Measurements from ENCODE around the gene ZDHHC14.

The ZDHHC14 gene

GRCh38 chr6:157642736-157643135 lies 261.7 kb downstream of the ZDHHC14 start:
- Mint-ChIP-seq H3K4me1 (peaks cover 5% of the 10 kb centered on the region), H3K27ac (no peak overlapping the region), H3K27me3 (no peaks in the 10 kb centered on the region)

GRCh38 chr6:157644043-157644810 lies 263.2 kb downstream of the ZDHHC14 start:
- Mint-ChIP-seq H3K4me3 (no peak overlapping the region), H3K4me1 (peaks cover 6% of the 10 kb centered on the region), H3K9me3 (no peaks in the 10 kb centered on the region), H3K27ac (no peak overlapping the region), H3K27me3 (no peaks in the 10 kb centered on the region), H3K36me3 (no peaks in the 10 kb centered on the region)

More at GRCh38 chr6:157642736-157643135, 261.7 kb downstream of the ZDHHC14 start:
- H3K9me3 Mint-ChIP-seq, result no peaks in the 10 kb centered on the region
- H3K4me3 Mint-ChIP-seq, result no peak overlapping the region
- H3K36me3 Mint-ChIP-seq, result no peaks in the 10 kb centered on the region

GRCh38 chr6:157645201-157645795 lies 264.3 kb downstream of the ZDHHC14 start:
- peaks cover 6% of the 10 kb centered on the region for H3K4me1 Mint-ChIP-seq
- H3K4me3 Mint-ChIP-seq, result no peak overlapping the region
- no peaks in the 10 kb centered on the region for H3K36me3 Mint-ChIP-seq
- no peaks in the 10 kb centered on the region for H3K9me3 Mint-ChIP-seq
- H3K27me3 Mint-ChIP-seq, result no peaks in the 10 kb centered on the region
- no peak overlapping the region for H3K27ac Mint-ChIP-seq

GRCh38 chr6:157646012-157646411 lies 265.0 kb downstream of the ZDHHC14 start:
- H3K9me3 Mint-ChIP-seq, result no peaks in the 10 kb centered on the region
- no peak overlapping the region for H3K4me3 Mint-ChIP-seq
- H3K27ac Mint-ChIP-seq, result no peak overlapping the region
- no peaks in the 10 kb centered on the region for H3K27me3 Mint-ChIP-seq
- peaks cover 6% of the 10 kb centered on the region for H3K4me1 Mint-ChIP-seq
- H3K36me3 Mint-ChIP-seq, result no peaks in the 10 kb centered on the region

- no peaks in the 10 kb centered on the region for H3K36me3 Mint-ChIP-seq
- H3K27me3 Mint-ChIP-seq, result no peaks in the 10 kb centered on the region
- H3K4me3 Mint-ChIP-seq, result no peak overlapping the region
- H3K4me1 Mint-ChIP-seq, result peaks cover 6% of the 10 kb centered on the region
- no peak overlapping the region for H3K27ac Mint-ChIP-seq
- no peaks in the 10 kb centered on the region for H3K9me3 Mint-ChIP-seq
Observed at GRCh38 chr6:157647261-157647915, 266.4 kb downstream of the ZDHHC14 start.

- Mint-ChIP-seq H3K36me3 (no peaks in the 10 kb centered on the region), H3K27me3 (no peaks in the 10 kb centered on the region), H3K27ac (no peak overlapping the region), H3K9me3 (no peaks in the 10 kb centered on the region), H3K4me1 (peaks cover 6% of the 10 kb centered on the region), H3K4me3 (no peak overlapping the region)
Observed at GRCh38 chr6:157648561-157648960, 267.6 kb downstream of the ZDHHC14 start.

GRCh38 chr6:157649311-157650260 lies 268.6 kb downstream of the ZDHHC14 start:
- Mint-ChIP-seq H3K4me1 (peaks cover 6% of the 10 kb centered on the region), H3K27ac (no peak overlapping the region), H3K27me3 (no peaks in the 10 kb centered on the region), H3K9me3 (no peaks in the 10 kb centered on the region), H3K4me3 (no peak overlapping the region), H3K36me3 (no peaks in the 10 kb centered on the region)

GRCh38 chr6:157650261-157650640 lies 269.3 kb downstream of the ZDHHC14 start:
- Mint-ChIP-seq H3K9me3 (no peaks in the 10 kb centered on the region), H3K4me1 (peaks cover 6% of the 10 kb centered on the region), H3K36me3 (no peaks in the 10 kb centered on the region), H3K27me3 (no peaks in the 10 kb centered on the region), H3K4me3 (no peak overlapping the region), H3K27ac (no peak overlapping the region)

- Mint-ChIP-seq H3K27ac (no peak overlapping the region), H3K4me1 (peaks cover 6% of the 10 kb centered on the region), H3K36me3 (no peaks in the 10 kb centered on the region), H3K27me3 (no peaks in the 10 kb centered on the region), H3K4me3 (no peak overlapping the region), H3K9me3 (no peaks in the 10 kb centered on the region)
Observed at GRCh38 chr6:157650801-157651200, 269.8 kb downstream of the ZDHHC14 start.

GRCh38 chr6:157651731-157652490 lies 270.9 kb downstream of the ZDHHC14 start:
- Mint-ChIP-seq H3K4me1 (peaks cover 6% of the 10 kb centered on the region), H3K9me3 (no peaks in the 10 kb centered on the region), H3K27me3 (no peaks in the 10 kb centered on the region), H3K27ac (no peak overlapping the region), H3K4me3 (no peak overlapping the region), H3K36me3 (no peaks in the 10 kb centered on the region)

GRCh38 chr6:157652601-157653363 lies 271.8 kb downstream of the ZDHHC14 start:
- H3K4me3 Mint-ChIP-seq, result no peak overlapping the region

GRCh38 chr6:157653521-157653920 lies 272.5 kb downstream of the ZDHHC14 start:
- Mint-ChIP-seq H3K27me3 (no peaks in the 10 kb centered on the region), H3K4me3 (no peak overlapping the region), H3K9me3 (no peaks in the 10 kb centered on the region), H3K36me3 (no peaks in the 10 kb centered on the region), H3K27ac (no peak overlapping the region), H3K4me1 (no peaks in the 10 kb centered on the region)

More at GRCh38 chr6:157652601-157653363, 271.8 kb downstream of the ZDHHC14 start:
- H3K9me3 Mint-ChIP-seq, result no peaks in the 10 kb centered on the region
- H3K27me3 Mint-ChIP-seq, result no peaks in the 10 kb centered on the region
- H3K4me1 Mint-ChIP-seq, result peaks cover under 1% of the 10 kb centered on the region
- H3K27ac Mint-ChIP-seq, result no peak overlapping the region
- no peaks in the 10 kb centered on the region for H3K36me3 Mint-ChIP-seq

- no peak overlapping the region for H3K4me3 Mint-ChIP-seq
- H3K4me1 Mint-ChIP-seq, result peaks cover 4% of the 10 kb centered on the region
- no peaks in the 10 kb centered on the region for H3K27me3 Mint-ChIP-seq
- H3K36me3 Mint-ChIP-seq, result no peaks in the 10 kb centered on the region
- H3K9me3 Mint-ChIP-seq, result no peaks in the 10 kb centered on the region
- no peak overlapping the region for H3K27ac Mint-ChIP-seq
Observed at GRCh38 chr6:157655139-157655538, 274.1 kb downstream of the ZDHHC14 start.

GRCh38 chr6:157656437-157656997 lies 275.5 kb downstream of the ZDHHC14 start:
- Mint-ChIP-seq H3K4me1 (peaks cover 4% of the 10 kb centered on the region), H3K27ac (no peak overlapping the region), H3K36me3 (no peaks in the 10 kb centered on the region), H3K27me3 (no peaks in the 10 kb centered on the region), H3K4me3 (no peak overlapping the region), H3K9me3 (no peaks in the 10 kb centered on the region)

Data from activated naive CD4-positive, alpha-beta T cell treated with anti-CD3 and anti-CD28 coated beads, Interleukin-2, amount 50 U/mL, for 24 hours (primary cell).